SK-N-SH treated with all-trans-retinoic acid at 6 μM for 48 hours (cell line): Measurements from ENCODE around the gene IQCC.

Source experiments
- ARNTL ChIP-seq: fragments of 450-650 bp; formaldehyde crosslinking; IDR thresholded peaks from 2 replicates; pipeline ENCODE4 v1.5.0; 2020; ENCODE audit warnings: low read depth, mild to moderate bottlenecking, moderate library complexity, borderline replicate concordance
- ESRRG ChIP-seq: fragments of 250-450 bp; sonication (Bioruptor Pico); IDR thresholded peaks from 2 replicates; pipeline ENCODE4 v1.6.1; 2021; ENCODE audit warnings: mild to moderate bottlenecking
- GLIS3 ChIP-seq: fragments of 250-450 bp; sonication (Bioruptor Pico); IDR thresholded peaks from 2 replicates; pipeline ENCODE4 v1.5.0; 2020; ENCODE audit warnings: mild to moderate bottlenecking, moderate library complexity
- OSR1 ChIP-seq: fragments of 250-450 bp; sonication (Bioruptor Pico); IDR thresholded peaks from 2 replicates; pipeline ENCODE4 v1.8.0; 2022; ENCODE audit warnings: moderate library complexity, mild to moderate bottlenecking, inconsistent platforms
- PATZ1 ChIP-seq: fragments of 250-450 bp; sonication (Bioruptor Pico); IDR thresholded peaks from 2 replicates; pipeline ENCODE4 v1.8.0; 2020; ENCODE audit warnings: mild to moderate bottlenecking, moderate library complexity, borderline replicate concordance
- POU6F1 ChIP-seq: fragments of 250-450 bp; sonication (Bioruptor Pico); IDR thresholded peaks from 2 replicates; pipeline ENCODE4 v1.8.0; 2021; ENCODE audit warnings: low read depth, mild to moderate bottlenecking, moderate library complexity, borderline replicate concordance
- PPARA ChIP-seq: fragments of 250-450 bp; sonication (Bioruptor Pico); IDR thresholded peaks from 2 replicates; pipeline ENCODE4 v1.5.0; 2020; ENCODE audit warnings: mild to moderate bottlenecking, borderline replicate concordance
- RARB ChIP-seq: fragments of 250-450 bp; sonication (Bioruptor Pico); IDR thresholded peaks from 2 replicates; pipeline ENCODE4 v1.8.0; 2021; ENCODE audit warnings: mild to moderate bottlenecking, moderate library complexity
- SNAI2 ChIP-seq: fragments of 250-450 bp; sonication (Bioruptor Pico); IDR thresholded peaks from 2 replicates; pipeline ENCODE4 v1.5.0; 2020; ENCODE audit warnings: mild to moderate bottlenecking, moderate library complexity
- TOX ChIP-seq: fragments of 250-450 bp; sonication (Bioruptor Pico); IDR thresholded peaks from 2 replicates; pipeline ENCODE4 v1.8.0; 2021; ENCODE audit warnings: mild to moderate bottlenecking, moderate library complexity, borderline replicate concordance
- ZC3H10 ChIP-seq: fragments of 250-450 bp; sonication (Bioruptor Pico); IDR thresholded peaks from 2 replicates; pipeline ENCODE4 v1.5.1; 2021; ENCODE audit warnings: mild to moderate bottlenecking, moderate library complexity
- ZFP30 ChIP-seq: fragments of 450-650 bp; formaldehyde crosslinking; IDR thresholded peaks from 2 replicates; pipeline ENCODE4 v1.5.0; 2022; ENCODE audit warnings: mild to moderate bottlenecking, moderate library complexity
- ZNF565 ChIP-seq: fragments of 450-650 bp; formaldehyde crosslinking; conservative IDR thresholded peaks from 2 replicates; pipeline ENCODE4 v1.5.0; 2020; ENCODE audit warnings: low read depth, mild to moderate bottlenecking, moderate library complexity

GRCh38 chr1:32199717-32200072, 5.8 kb upstream of the IQCC start:
- TF ChIP-seq TOX (CRISPR knock-in tag) (no peak), ZFP30 (CRISPR knock-in tag) (no peak), ARNTL (CRISPR knock-in tag) (no peak), RARB (CRISPR knock-in tag) (no peak), PATZ1 (CRISPR knock-in tag) (no peak), PPARA (CRISPR knock-in tag) (no peak), ZNF565 (CRISPR knock-in tag) (no peak), ZC3H10 (CRISPR knock-in tag) (no peak), ESRRG (no peak), OSR1 (no peak), SNAI2 (no peak), POU6F1 (CRISPR knock-in tag) (no peak), GLIS3 (CRISPR knock-in tag) (no peak)
